ENCODE data around the gene LRMDA. TPM values are rescaled to one million over a fixed set of nuclear protein-coding genes. Genes with fewer than 3 reads are reported as not detected.

The LRMDA gene
- total RNA-seq, 2 experiments from 2014 or later: not detected

GRCh38 chr10:76119036-76119435, 687.6 kb downstream of the LRMDA start:
- no peaks in the 10 kb centered on the region for H3K27me3 ChIP-seq (ENCODE audit: control insufficient read depth in 1 of 2, insufficient read depth in 2 of 2, low read length in 2 of 2)
- no peak for TF ChIP-seq CTCF (IDR thresholded peaks at IDR 0.05)
- Mint-ChIP-seq H3K36me3 (ENCODE audit: low read depth) (no peaks in the 10 kb centered on the region), H3K27me3 (no peaks in the 10 kb centered on the region), H3K4me3 (no peak overlapping the region), H3K9me3 (no peaks in the 10 kb centered on the region), H3K4me1 (ENCODE audit: low read depth) (no peaks in the 10 kb centered on the region), H3K27ac (no peak overlapping the region)
- CTCF ChIA-PET: no interaction called here
- no peaks in the 10 kb centered on the region for H3K4me1 ChIP-seq (ENCODE audit: insufficient read depth, low read length)
- DNase-seq: no peak
- no peaks in the 10 kb centered on the region for H3K36me3 ChIP-seq (ENCODE audit: insufficient read depth, low read length)
- H3K4me3 ChIP-seq (ENCODE audit: low read length): no peak overlapping the region
- H3K9me3 ChIP-seq (ENCODE audit: control insufficient read depth in 1 of 2, insufficient read depth in 1 of 2, low read length in 2 of 2): no peaks in the 10 kb centered on the region
- intact Hi-C loops (cut with DNase I, micrococcal nuclease): no loop called here
- POLR2A ChIA-PET: no interaction called here
- no peak overlapping the region for H3K27ac ChIP-seq (ENCODE audit: low read depth in 1 of 2, low read length in 2 of 2)
- no peak for ATAC-seq (ENCODE audit: poor library complexity)

GRCh38 chr10:76119515-76119914, 688.1 kb downstream of the LRMDA start:
- no peak overlapping the region for H3K4me3 ChIP-seq (ENCODE audit: low read length)
- no peaks in the 10 kb centered on the region for H3K9me3 ChIP-seq (ENCODE audit: control insufficient read depth in 1 of 2, insufficient read depth in 1 of 2, low read length in 2 of 2)
- DNase-seq (no peak), ATAC-seq (ENCODE audit: poor library complexity) (no peak)
- ChIA-PET CTCF (no interaction called here), POLR2A (no interaction called here)
- no peak for TF ChIP-seq CTCF (IDR thresholded peaks at IDR 0.05)
- no peaks in the 10 kb centered on the region for H3K27me3 Mint-ChIP-seq
- intact Hi-C loops (cut with DNase I, micrococcal nuclease): no loop called here
- no peaks in the 10 kb centered on the region for H3K36me3 Mint-ChIP-seq (ENCODE audit: low read depth)
- H3K27me3 ChIP-seq (ENCODE audit: control insufficient read depth in 1 of 2, insufficient read depth in 2 of 2, low read length in 2 of 2): no peaks in the 10 kb centered on the region
- no peak overlapping the region for H3K27ac Mint-ChIP-seq
- H3K9me3 Mint-ChIP-seq: no peaks in the 10 kb centered on the region
- H3K4me1 ChIP-seq (ENCODE audit: insufficient read depth, low read length): no peaks in the 10 kb centered on the region
- no peaks in the 10 kb centered on the region for H3K36me3 ChIP-seq (ENCODE audit: insufficient read depth, low read length)
- no peaks in the 10 kb centered on the region for H3K4me1 Mint-ChIP-seq (ENCODE audit: low read depth)
- H3K27ac ChIP-seq (ENCODE audit: low read depth in 1 of 2, low read length in 2 of 2): no peak overlapping the region
- H3K4me3 Mint-ChIP-seq: no peak overlapping the region

GRCh38 chr10:76122056-76122455, 690.6 kb downstream of the LRMDA start:
- Histone ChIP-seq H3K4me1 (ENCODE audit: insufficient read depth, low read length) (no peaks in the 10 kb centered on the region), H3K4me3 (ENCODE audit: low read length) (no peak overlapping the region), H3K36me3 (ENCODE audit: insufficient read depth, low read length) (no peaks in the 10 kb centered on the region), H3K27me3 (ENCODE audit: control insufficient read depth in 1 of 2, insufficient read depth in 2 of 2, low read length in 2 of 2) (no peaks in the 10 kb centered on the region), H3K9me3 (ENCODE audit: control insufficient read depth in 1 of 2, insufficient read depth in 1 of 2, low read length in 2 of 2) (no peaks in the 10 kb centered on the region), H3K27ac (ENCODE audit: low read depth in 1 of 2, low read length in 2 of 2) (no peak overlapping the region)
- intact Hi-C loops (cut with DNase I, micrococcal nuclease): no loop called here
- CTCF ChIA-PET: no interaction called here
- TF ChIP-seq CTCF (IDR thresholded peaks at IDR 0.05): no peak
- ATAC-seq (ENCODE audit: poor library complexity) (no peak), DNase-seq (no peak)
- Mint-ChIP-seq H3K4me3 (no peak overlapping the region), H3K27me3 (no peaks in the 10 kb centered on the region), H3K36me3 (ENCODE audit: low read depth) (no peaks in the 10 kb centered on the region), H3K9me3 (no peaks in the 10 kb centered on the region), H3K27ac (no peak overlapping the region), H3K4me1 (ENCODE audit: low read depth) (no peaks in the 10 kb centered on the region)
- POLR2A ChIA-PET: no interaction called here
